Measurements from ENCODE around the gene RNF181.
"Not testable (repeated sequence)": the region's sequence is repeated elsewhere in the genome, so short reads cannot be mapped to it uniquely, and the experiment has no call there.

RNF181 gene

GRCh38 chr2:85595301-85596025, at the start of gene RNF181:
RNF181 (plus strand) TSS chr2:85595745; CDS start chr2:85595764, 19 bp downstream.
- Mint-ChIP-seq H3K36me3 (peaks cover 48% of the 10 kb centered on the region), H3K9me3 (no peaks in the 10 kb centered on the region), H3K4me3 (peak within 1 kb of the TSS; percentile 99), H3K4me1 (peaks cover 43% of the 10 kb centered on the region), H3K27ac (peak within 1 kb of the TSS; percentile 99)
- peak; percentile 76 to 92 for DNase-seq (ENCODE audit: low spot score in 2 of 2)
- ATAC-seq, result peak; percentile 99

GRCh38 chr2:85545780-85546240, 49.7 kb upstream of the RNF181 start:
- no peaks in the 10 kb centered on the region for H3K9me3 Mint-ChIP-seq
- DNase-seq (ENCODE audit: low spot score in 2 of 2) (no peak), ATAC-seq (peak; percentile 4)
- H3K4me1 Mint-ChIP-seq, result peaks cover 29% of the 10 kb centered on the region
- H3K27ac Mint-ChIP-seq, result peak overlapping the region; percentile 77
- no peak overlapping the region for H3K4me3 Mint-ChIP-seq
- peaks cover 96% of the 10 kb centered on the region for H3K36me3 Mint-ChIP-seq

GRCh38 chr2:85547089-85547858, 48.3 kb upstream of the RNF181 start:
- DNase-seq (ENCODE audit: low spot score in 2 of 2) (no peak), ATAC-seq (no peak)
- Mint-ChIP-seq H3K9me3 (no peaks in the 10 kb centered on the region), H3K4me1 (peaks cover 17% of the 10 kb centered on the region), H3K4me3 (no peak overlapping the region), H3K27ac (peak overlapping the region; percentile 77), H3K36me3 (peaks cover 96% of the 10 kb centered on the region)

- Mint-ChIP-seq H3K9me3 (no peaks in the 10 kb centered on the region), H3K36me3 (peaks cover 95% of the 10 kb centered on the region), H3K4me3 (no peak overlapping the region), H3K27ac (peak overlapping the region; percentile 77), H3K4me1 (peaks cover 10% of the 10 kb centered on the region)
- DNase-seq (ENCODE audit: low spot score in 2 of 2) (no peak), ATAC-seq (no peak)
Measured at GRCh38 chr2:85547859-85548607, 47.5 kb upstream of the RNF181 start.

- peak overlapping the region; percentile 77 for H3K27ac Mint-ChIP-seq
- no peak overlapping the region for H3K4me3 Mint-ChIP-seq
- no peaks in the 10 kb centered on the region for H3K9me3 Mint-ChIP-seq
- peaks cover 95% of the 10 kb centered on the region for H3K36me3 Mint-ChIP-seq
- DNase-seq (ENCODE audit: low spot score in 2 of 2) (no peak), ATAC-seq (no peak)
- H3K4me1 Mint-ChIP-seq, result peaks cover 7% of the 10 kb centered on the region
Measured at GRCh38 chr2:85548608-85548900, 47.0 kb upstream of the RNF181 start.

GRCh38 chr2:85549095-85549494, 46.5 kb upstream of the RNF181 start:
- ATAC-seq, result no peak
- Mint-ChIP-seq H3K4me1 (peaks cover 5% of the 10 kb centered on the region), H3K4me3 (no peak overlapping the region), H3K27ac (peak overlapping the region; percentile 77), H3K9me3 (no peaks in the 10 kb centered on the region), H3K36me3 (peaks cover 95% of the 10 kb centered on the region)
- DNase-seq (ENCODE audit: low spot score in 2 of 2), result no peak

GRCh38 chr2:85549826-85550225, 45.7 kb upstream of the RNF181 start:
- no peak for DNase-seq (ENCODE audit: low spot score in 2 of 2)
- Mint-ChIP-seq H3K36me3 (peaks cover 95% of the 10 kb centered on the region), H3K27ac (peak overlapping the region; percentile 50)

GRCh38 chr2:85550486-85550885, 45.1 kb upstream of the RNF181 start:
- ATAC-seq (no peak), DNase-seq (ENCODE audit: low spot score in 2 of 2) (no peak)
- no peaks in the 10 kb centered on the region for H3K4me1 Mint-ChIP-seq
- no peak overlapping the region for H3K4me3 Mint-ChIP-seq
- no peaks in the 10 kb centered on the region for H3K9me3 Mint-ChIP-seq
- H3K36me3 Mint-ChIP-seq, result peaks cover 95% of the 10 kb centered on the region
- peak overlapping the region; percentile 50 for H3K27ac Mint-ChIP-seq

More at GRCh38 chr2:85549826-85550225, 45.7 kb upstream of the RNF181 start:
- no peak overlapping the region for H3K4me3 Mint-ChIP-seq
- H3K4me1 Mint-ChIP-seq, result no peaks in the 10 kb centered on the region
- ATAC-seq, result no peak
- no peaks in the 10 kb centered on the region for H3K9me3 Mint-ChIP-seq

- H3K4me1 Mint-ChIP-seq, result no peaks in the 10 kb centered on the region
- ATAC-seq (peak; percentile 84), DNase-seq (ENCODE audit: low spot score in 2 of 2) (peak; percentile 73 to 90)
- H3K4me3 Mint-ChIP-seq, result no peak overlapping the region
- no peaks in the 10 kb centered on the region for H3K9me3 Mint-ChIP-seq
- peaks cover 92% of the 10 kb centered on the region for H3K36me3 Mint-ChIP-seq
- H3K27ac Mint-ChIP-seq, result no peak overlapping the region
Measured at GRCh38 chr2:85551698-85552678, 43.6 kb upstream of the RNF181 start.

- H3K4me3 Mint-ChIP-seq, result no peak overlapping the region
- DNase-seq (ENCODE audit: low spot score in 2 of 2), result no peak
- no peaks in the 10 kb centered on the region for H3K4me1 Mint-ChIP-seq
- ATAC-seq, result no peak
- H3K36me3 Mint-ChIP-seq, result peaks cover 92% of the 10 kb centered on the region
- H3K9me3 Mint-ChIP-seq, result no peaks in the 10 kb centered on the region
- no peak overlapping the region for H3K27ac Mint-ChIP-seq
Measured at GRCh38 chr2:85553184-85553583, 42.4 kb upstream of the RNF181 start.

GRCh38 chr2:85554980-85555612, 40.4 kb upstream of the RNF181 start:
- peak overlapping the region; percentile 8 for H3K27ac Mint-ChIP-seq
- H3K36me3 Mint-ChIP-seq, result peaks cover 90% of the 10 kb centered on the region
- H3K4me3 Mint-ChIP-seq, result no peak overlapping the region

GRCh38 chr2:85557130-85557529, 38.4 kb upstream of the RNF181 start:
- Mint-ChIP-seq H3K4me1 (peaks cover 19% of the 10 kb centered on the region), H3K36me3 (peaks cover 77% of the 10 kb centered on the region)

More at GRCh38 chr2:85554980-85555612, 40.4 kb upstream of the RNF181 start:
- DNase-seq (ENCODE audit: low spot score in 2 of 2), result no peak
- peaks cover 8% of the 10 kb centered on the region for H3K4me1 Mint-ChIP-seq
- no peak for ATAC-seq
- H3K9me3 Mint-ChIP-seq, result no peaks in the 10 kb centered on the region

GRCh38 chr2:85558160-85558559, 37.4 kb upstream of the RNF181 start:
- peaks cover 24% of the 10 kb centered on the region for H3K4me1 Mint-ChIP-seq
- ATAC-seq, result no peak
- no peak overlapping the region for H3K27ac Mint-ChIP-seq
- no peak for DNase-seq (ENCODE audit: low spot score in 2 of 2)
- no peaks in the 10 kb centered on the region for H3K9me3 Mint-ChIP-seq
- H3K36me3 Mint-ChIP-seq, result peaks cover 68% of the 10 kb centered on the region
- H3K4me3 Mint-ChIP-seq, result no peak overlapping the region

More at GRCh38 chr2:85557130-85557529, 38.4 kb upstream of the RNF181 start:
- H3K9me3 Mint-ChIP-seq, result no peaks in the 10 kb centered on the region
- H3K4me3 Mint-ChIP-seq, result no peak overlapping the region
- no peak overlapping the region for H3K27ac Mint-ChIP-seq
- ATAC-seq (no peak), DNase-seq (ENCODE audit: low spot score in 2 of 2) (no peak)

GRCh38 chr2:85560403-85560726, 35.2 kb upstream of the RNF181 start:
- ATAC-seq; DNase-seq (ENCODE audit: low spot score in 2 of 2); H3K9me3 Mint-ChIP-seq: not testable (repeated sequence)
- Mint-ChIP-seq H3K4me3 (peak overlapping the region; percentile 92), H3K27ac (peak overlapping the region; percentile 91), H3K4me1 (peaks cover 24% of the 10 kb centered on the region), H3K36me3 (peaks cover 46% of the 10 kb centered on the region)

All from stimulated activated effector memory CD8-positive, alpha-beta T cell treated with anti-CD3 and anti-CD28 coated beads, Interleukin-12 subunit alpha, Interleukin-12 subunit beta, amount 100 ng/mL, for 72 hours (primary cell).